NCI-H1436 treated with DMSO at 0.1 percent for 48 hours (cell line): ENCODE measurements around the gene C1orf167.

Source experiments
- DNase-seq: peaks from one replicate; lab custom pipeline; 2025; lab: John Stamatoyannopoulos, UW

The C1orf167 gene

GRCh38 chr1:11736746-11737639 is 25.0 kb upstream of the C1orf167 start:
- DNase-seq, result no peak

GRCh38 chr1:11738096-11738495 is 23.9 kb upstream of the C1orf167 start:
- no peak for DNase-seq

DNA sequence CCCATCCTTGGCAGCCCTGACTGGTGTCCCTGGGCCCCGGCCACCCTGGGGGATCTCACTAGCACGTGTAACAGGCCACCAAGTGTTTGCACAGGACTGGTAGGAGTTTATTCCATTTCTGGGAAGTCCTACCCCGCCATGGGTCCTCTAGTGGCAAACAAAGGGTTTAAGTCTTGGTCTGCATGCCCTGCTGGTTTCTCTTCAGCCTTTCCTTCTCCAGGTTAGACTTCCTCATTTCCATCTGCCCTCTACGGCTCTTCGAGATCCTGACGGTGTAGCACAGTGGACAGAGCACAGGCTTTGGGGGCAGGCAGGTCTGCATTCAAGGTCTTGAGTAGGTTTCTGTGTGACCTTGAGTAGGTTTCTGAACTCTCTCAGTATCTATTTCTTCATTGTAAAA is 23.2 kb upstream of the C1orf167 start:
- DNase-seq, result no peak

DNA sequence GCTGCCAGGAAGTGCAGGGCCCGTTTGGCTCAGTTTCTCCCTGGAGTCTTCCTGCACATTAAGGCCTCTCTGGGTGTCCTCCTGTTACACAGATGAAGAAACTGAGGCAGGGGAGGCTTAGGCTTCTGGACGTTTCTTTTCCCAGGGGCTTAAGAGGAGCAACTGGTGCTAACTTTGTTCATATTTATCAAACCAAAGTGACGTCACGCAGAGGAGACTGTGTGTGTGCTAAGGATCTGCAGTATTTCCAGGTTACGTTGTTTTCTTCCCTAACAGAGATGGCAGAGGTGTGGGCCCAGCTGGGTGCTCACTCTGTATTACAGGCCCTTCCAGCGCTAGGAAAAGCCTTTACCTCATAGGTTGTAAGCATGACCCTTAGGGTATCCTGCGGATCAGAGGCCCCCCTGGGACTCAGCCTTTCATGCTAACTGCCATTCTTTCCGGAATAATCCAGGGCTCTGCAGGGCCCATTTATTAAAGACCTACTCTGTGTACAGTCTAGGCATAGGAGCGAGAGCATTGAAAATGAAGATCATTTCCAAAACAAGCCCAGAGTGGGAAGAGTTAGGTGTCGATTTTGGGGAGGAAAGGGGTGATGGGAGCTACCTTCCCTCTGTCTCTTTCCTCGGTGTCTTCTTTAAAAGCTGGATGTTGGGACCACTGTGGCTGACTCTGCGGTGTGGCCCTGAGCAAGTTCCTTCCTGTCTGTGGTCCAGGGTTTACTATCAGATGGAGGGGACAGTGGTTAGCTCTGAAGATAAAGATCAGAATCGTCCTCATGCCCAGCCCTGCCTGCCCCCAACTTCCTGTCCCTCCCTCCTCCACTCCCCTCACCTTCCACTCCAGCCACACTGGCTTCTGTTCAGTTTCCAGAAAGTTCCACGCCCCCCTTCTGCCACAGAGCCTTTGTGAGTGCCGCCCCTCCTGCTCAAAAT is 21.5 kb upstream of the C1orf167 start:
- no peak for DNase-seq

DNA sequence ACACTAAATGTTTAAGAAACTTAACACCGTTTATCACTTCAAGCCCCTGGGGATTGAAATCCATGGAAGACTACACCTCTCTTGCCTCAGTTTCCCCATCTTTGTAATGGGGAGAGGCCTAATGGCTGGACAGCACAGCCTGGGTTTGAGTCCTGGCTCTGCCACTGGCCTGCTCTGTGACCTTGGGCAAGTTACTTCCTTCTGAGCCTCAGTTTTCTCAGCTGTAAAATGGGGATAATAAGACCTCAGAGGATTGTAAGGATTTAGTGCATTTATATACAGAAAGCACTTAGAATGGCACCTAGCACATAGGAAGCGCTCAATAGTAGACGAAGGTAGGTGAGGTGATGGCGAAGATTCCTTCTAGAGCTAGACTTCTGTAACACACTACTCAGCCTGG is 20.5 kb upstream of the C1orf167 start:
- DNase-seq, result no peak

- DNase-seq, result no peak
Observed at GRCh38 chr1:11741919-11742558, 20.0 kb upstream of the C1orf167 start.

- no peak for DNase-seq
Observed at GRCh38 chr1:11744287-11744686, 17.7 kb upstream of the C1orf167 start.

DNA sequence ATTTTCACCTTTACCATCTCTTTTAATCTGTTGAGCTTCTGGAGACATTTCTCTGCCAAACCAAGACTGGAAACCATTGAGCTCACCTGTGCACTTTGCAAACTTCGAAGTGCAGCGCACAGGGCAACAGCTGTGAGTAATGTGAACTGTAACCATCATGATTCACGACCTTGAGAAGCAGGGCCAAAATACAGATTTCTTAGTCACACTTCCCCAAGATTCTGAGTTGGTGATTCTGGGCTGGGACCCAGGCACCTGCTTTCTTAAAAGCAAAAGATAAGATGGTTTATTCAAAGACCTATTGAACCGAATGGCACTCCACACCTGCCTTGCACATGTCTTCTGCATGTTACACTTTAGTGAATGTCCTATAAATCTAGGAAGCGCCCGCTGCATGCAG is 15.9 kb upstream of the C1orf167 start:
- no peak for DNase-seq

DNA sequence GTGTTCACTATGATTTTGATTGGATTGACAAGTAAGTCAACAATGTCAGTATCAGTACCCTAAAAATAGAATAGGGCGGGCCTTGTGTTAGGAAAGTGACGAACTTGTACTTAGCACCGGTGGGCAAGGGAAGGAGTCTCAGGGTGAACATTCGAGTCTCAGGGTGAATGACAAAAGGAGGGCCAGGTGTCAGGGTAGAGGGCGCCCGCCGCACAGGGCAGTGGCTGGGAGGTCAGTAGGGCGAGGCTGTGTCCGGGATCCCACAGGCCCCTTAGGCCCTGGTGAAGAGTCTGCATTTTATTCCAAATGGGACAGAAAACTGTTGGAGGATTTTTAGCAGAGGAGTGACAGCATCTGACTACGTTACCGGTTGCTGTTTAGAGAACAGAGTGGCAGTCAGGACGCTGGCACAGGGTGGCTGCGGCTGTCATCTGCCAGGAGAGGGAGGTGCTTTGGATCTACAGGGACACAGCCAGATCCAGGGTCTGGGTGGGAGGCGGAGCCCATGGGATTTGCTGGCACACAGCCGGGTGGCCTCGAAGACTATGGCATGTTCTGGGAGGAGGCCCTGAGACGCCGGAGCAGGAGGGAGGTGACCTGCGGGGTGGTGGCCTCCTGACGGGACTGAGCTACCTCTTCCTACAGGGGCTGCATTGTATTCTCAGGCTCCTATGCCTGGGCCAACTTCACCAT is 15.1 kb upstream of the C1orf167 start:
- DNase-seq, result no peak

DNA sequence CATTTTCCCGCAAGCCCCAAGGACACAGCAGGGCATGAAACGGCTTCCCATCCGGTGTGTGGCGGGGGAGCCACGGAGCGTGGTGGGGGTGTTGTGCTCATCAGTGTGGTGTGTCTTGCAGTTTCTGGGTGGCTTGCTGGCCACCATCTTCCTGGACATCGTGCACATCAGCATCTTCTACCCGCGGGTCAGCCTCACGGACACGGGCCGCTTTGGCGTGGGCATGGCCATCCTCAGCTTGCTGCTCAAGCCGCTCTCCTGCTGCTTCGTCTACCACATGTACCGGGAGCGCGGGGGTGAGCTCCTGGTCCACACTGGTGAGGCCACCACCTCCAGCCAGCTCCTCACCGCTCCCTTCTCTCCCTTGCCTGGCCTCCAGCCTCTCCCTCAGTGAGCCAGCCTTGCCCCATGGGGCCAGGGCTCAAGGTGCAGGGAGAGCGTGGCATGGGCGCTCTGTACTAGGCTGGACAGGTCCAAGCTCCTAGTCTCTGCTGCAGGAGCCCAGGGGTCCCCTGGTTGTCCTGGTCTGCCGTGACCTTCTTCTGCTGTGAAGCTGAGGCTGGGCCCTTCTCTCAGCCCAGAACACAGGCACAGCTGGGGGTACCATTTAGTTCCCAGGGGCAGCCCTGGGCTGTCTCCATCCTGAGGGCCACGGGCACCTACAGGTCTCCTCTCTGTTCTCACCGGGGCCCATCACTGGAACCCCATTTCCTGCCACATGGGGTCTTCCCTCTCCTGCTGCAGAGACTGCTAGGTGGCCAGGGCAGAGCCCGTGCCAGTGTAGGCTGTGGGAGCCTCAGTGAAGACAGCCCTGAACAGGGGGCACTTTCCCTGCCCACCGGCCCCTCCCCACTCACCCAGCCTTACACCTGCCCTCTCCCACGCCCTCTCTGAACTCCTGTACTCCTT is 13.4 kb upstream of the C1orf167 start:
- DNase-seq, result no peak

DNA sequence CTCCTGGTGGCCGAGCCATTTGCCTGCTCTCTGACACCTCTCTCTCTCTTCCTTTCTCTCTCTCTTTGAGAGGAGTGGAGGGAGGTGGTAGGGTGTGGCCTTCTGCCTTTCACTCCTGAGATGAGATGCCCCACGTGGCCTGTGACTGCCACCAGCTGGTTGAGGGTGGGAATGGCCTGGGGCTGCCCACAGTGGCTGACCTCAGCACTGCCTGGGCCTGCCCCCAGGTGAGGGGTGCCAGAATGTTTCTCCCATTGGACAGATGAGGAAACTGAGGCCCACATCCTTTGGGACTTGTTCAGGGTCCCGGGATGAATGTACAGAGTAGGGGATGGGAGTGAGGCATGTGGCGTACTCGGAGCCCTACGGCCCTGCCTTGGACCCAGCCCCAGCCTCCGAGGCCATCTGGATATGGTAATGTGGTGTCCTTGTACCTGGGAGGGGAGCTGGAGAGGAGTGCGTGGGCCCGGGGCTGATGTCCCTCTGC is 12.7 kb upstream of the C1orf167 start:
- no peak for DNase-seq

DNA sequence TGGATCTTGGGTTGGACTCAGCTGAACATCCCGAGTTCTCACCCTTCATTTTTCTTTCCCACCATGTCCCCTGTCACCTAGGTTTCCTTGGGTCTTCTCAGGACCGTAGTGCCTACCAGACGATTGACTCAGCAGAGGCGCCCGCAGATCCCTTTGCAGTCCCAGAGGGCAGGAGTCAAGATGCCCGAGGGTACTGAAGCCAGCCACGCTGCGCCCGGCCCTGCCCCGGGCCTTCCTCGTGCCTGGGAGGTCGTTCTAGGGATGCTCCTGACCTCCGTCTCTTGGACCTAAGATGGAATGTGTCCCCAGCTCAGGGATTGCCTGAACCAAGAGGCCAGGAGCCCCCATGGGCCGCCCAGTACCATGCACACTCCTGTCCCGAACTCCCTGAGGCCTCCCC is 12.0 kb upstream of the C1orf167 start:
- no peak for DNase-seq

- DNase-seq, result no peak
Observed at GRCh38 chr1:11751087-11751486, 10.9 kb upstream of the C1orf167 start.

DNA sequence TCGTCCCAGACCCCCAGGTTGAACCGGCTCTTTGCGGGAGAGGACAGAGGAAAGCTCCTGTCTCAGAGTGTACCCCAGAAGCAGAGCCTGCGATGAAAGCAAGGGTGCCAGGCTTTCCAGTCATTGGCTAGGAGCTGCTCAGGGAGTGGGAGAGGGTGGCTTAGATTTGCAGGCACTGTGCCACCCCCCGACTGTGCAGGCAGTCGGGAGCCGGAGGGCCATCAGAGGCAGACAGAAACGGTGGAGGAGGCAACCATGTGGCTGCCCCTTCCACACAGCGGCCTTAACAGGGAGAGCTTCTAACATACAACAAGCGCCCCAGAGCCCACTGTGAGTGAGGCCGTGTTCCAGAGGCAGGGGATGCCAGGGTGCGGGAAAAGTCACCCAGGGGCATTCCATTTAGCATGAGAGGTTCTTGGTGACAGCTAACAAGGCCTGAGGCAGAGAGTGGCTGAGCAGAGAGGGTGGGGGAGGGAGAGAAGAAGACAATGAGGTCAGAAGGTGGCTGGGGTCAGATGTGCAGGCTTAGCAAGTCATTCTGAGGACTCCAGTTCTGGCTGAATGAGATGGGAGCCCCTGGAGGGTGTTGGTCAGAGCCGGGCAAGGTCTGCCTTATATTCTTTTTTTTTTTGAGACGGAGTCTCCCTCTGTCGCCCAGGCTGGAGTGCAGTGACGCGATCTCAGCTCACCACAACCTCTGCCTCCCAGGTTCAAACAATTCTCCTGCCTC is 9.5 kb upstream of the C1orf167 start:
- no peak for DNase-seq

- no peak for DNase-seq
Observed at GRCh38 chr1:11753555-11754208, 8.3 kb upstream of the C1orf167 start.

- DNase-seq, result no peak
Observed at GRCh38 chr1:11757047-11757446, 4.9 kb upstream of the C1orf167 start.

GRCh38 chr1:11759791-11760190 is 2.2 kb upstream of the C1orf167 start:
- no peak for DNase-seq

DNA sequence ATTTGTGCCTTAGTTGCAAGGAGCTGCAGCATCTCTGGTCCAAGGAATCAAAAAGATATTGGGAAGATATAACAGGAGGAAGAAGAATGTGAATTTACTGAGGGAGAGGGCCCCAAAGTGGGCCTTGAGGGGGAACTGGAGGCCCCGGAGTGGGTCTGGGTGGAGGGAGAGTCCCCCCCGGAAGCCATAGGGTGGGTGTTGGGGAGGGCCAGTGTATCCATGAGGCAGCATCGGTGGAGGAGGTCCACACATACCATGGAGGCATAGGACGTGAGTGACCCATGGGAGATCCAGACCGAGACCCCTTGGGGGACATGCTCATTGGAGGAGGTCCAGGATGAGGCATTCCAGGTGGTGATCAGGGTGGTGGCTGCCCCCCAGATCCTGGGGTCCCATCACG is 708 bp upstream of the C1orf167 start:
- DNase-seq, result no peak

DNA sequence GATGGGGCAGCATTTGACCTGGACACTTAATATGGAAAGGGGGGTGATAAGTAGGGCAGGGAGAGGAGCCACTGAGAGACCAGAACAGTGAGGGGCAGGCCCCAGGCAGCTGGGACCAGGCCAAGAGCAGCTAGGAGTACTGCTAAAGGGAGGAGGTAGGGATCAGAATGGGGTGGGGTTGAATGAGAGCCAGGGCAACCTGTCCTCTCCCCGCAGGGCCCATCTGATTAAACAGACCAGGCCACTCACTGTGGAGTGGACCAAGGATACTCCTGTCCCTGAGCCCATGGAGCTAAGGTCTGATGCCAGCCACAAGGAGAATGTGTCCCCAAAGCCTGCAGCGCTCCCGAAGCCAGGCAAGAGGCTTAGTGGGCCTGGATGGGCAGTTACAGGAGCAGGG is 2.1 kb downstream of the C1orf167 start:
- DNase-seq, result no peak
